ENCODE data around the gene CCDC170. TPM values are rescaled to one million over a fixed set of nuclear protein-coding genes. Genes with fewer than 3 reads are reported as not detected.

Gene CCDC170
- total and polyA plus RNA-seq, 2 of the 8 experiments (the other 6 are each of a cell fraction or from before 2014, with no cell fraction given), result 0.06 to 0.09 TPM

GRCh38 chr6:151535476-151536187 is 41.8 kb downstream of the CCDC170 start:
- H3K14ac ChIP-seq (ENCODE audit: insufficient read length), result no peak overlapping the region
- no peak overlapping the region for H4K5ac ChIP-seq (ENCODE audit: insufficient read length, low read depth, low read length)
- H2BK12ac ChIP-seq (ENCODE audit: low read depth, low read length), result no peak overlapping the region
- no peaks in the 10 kb centered on the region for H3K36me3 ChIP-seq (ENCODE audit: control insufficient read depth in 2 of 4, insufficient read depth in 4 of 4, low read length in 3 of 4)
- H3K4me3 ChIP-seq (ENCODE audit: extremely low read depth in 1 of 4, insufficient read depth in 2 of 4, low read depth in 3 of 4, low read length in 4 of 4), result no peak overlapping the region
- 83% methylated on average over 4 of the region's 4 CpGs; no CpG with 5 or more reads in 1 of the 2 experiments for WGBS, 2 experiments (ENCODE audit: extremely low coverage in 1 of 2, insufficient coverage in 1 of 2, insufficient read length in 1 of 2, insufficient replicate concordance in 2 of 2, low coverage in 1 of 2, low lambda C conversion rate in 2 of 2, missing lambda C conversion rate in 1 of 2)
- no peak overlapping the region for H3K4ac ChIP-seq (replicated peaks; ENCODE audit: insufficient read length, low read depth, low read length)
- H3K4me1 ChIP-seq (replicated peaks in 1 of 4; ENCODE audit: control insufficient read depth in 3 of 4, insufficient read depth in 4 of 4, low read length in 3 of 4), result no peaks in the 10 kb centered on the region
- no peak overlapping the region for H4K8ac ChIP-seq (ENCODE audit: extremely low read depth, insufficient read depth, low read length)
- no peak overlapping the region for H2AFZ ChIP-seq (ENCODE audit: low read length)
- H2BK20ac ChIP-seq (ENCODE audit: low read length), result no peak overlapping the region
- no peak overlapping the region for H2AK5ac ChIP-seq (ENCODE audit: low read depth, low read length)
- ChIA-PET POLR2A (ENCODE audit: partially characterized antibody) (no interaction called here), CTCF (ENCODE audit: partially characterized antibody) (no interaction called here)
- H2BK120ac ChIP-seq (replicated peaks; ENCODE audit: low read depth, low read length), result no peak overlapping the region
- FAIRE-seq (no peak), DNase-seq (ENCODE audit: low read depth in 1 of 2, low spot score in 2 of 2) (no peak)
- no peak overlapping the region for H4K91ac ChIP-seq (replicated peaks; ENCODE audit: insufficient read length, low read length)
- H3K27me3 ChIP-seq (replicated peaks in 1 of 4; ENCODE audit: control insufficient read depth in 3 of 4, extremely low read depth in 1 of 4, insufficient read depth in 3 of 4, low read length in 3 of 4), result no peaks in the 10 kb centered on the region
- H3K56ac ChIP-seq (replicated peaks; ENCODE audit: insufficient read length, low read depth, low read length), result no peak overlapping the region
- no peak overlapping the region for H3K23ac ChIP-seq (ENCODE audit: insufficient read length)
- no peak overlapping the region for H2BK5ac ChIP-seq (ENCODE audit: low read depth, low read length)
- H3K4me2 ChIP-seq (ENCODE audit: insufficient read depth in 1 of 2, low read depth in 2 of 2, low read length in 2 of 2), result no peak overlapping the region
- peaks cover 11 to 14% of the 10 kb centered on the region in 2 experiments; a peak in 3 of 4 replicates for H3K9me3 ChIP-seq (ENCODE audit: insufficient read depth in 2 of 2, low read depth in 1 of 2, low read length in 1 of 2)
- H3K79me2 ChIP-seq (ENCODE audit: control insufficient read depth in 1 of 2, insufficient read depth in 2 of 2, low read length in 2 of 2), result no peaks in the 10 kb centered on the region
- H3K79me1 ChIP-seq (ENCODE audit: low read depth, low read length), result no peaks in the 10 kb centered on the region
- no peaks in the 10 kb centered on the region for H4K20me1 ChIP-seq (replicated peaks in 1 of 2; ENCODE audit: control insufficient read depth in 1 of 2, insufficient read depth in 2 of 2, low read length in 2 of 2)
- no peaks in the 10 kb centered on the region for H3K23me2 ChIP-seq (ENCODE audit: low read depth, low read length)
- H3K27ac ChIP-seq (ENCODE audit: low read depth, low read length), result no peak overlapping the region
- H3K9ac ChIP-seq (replicated peaks in 1 of 4; ENCODE audit: extremely low read depth in 1 of 4, low read depth in 3 of 4, low read length in 3 of 4), result no peak overlapping the region
- H2BK15ac ChIP-seq (ENCODE audit: low read length), result no peak overlapping the region
- H3K18ac ChIP-seq (ENCODE audit: extremely low read depth, low read length), result no peak overlapping the region
- TF ChIP-seq CEBPB (IDR thresholded peaks at IDR 0.05; ENCODE audit: low read depth, low read length) (no peak), SUZ12 (IDR thresholded peaks at IDR 0.05; ENCODE audit: low read length) (no peak), JUND (IDR thresholded peaks at IDR 0.05; ENCODE audit: low read length) (no peak), BRCA1 (IDR thresholded peaks at IDR 0.05; ENCODE audit: low read depth, low read length) (no peak), CBX8 (IDR thresholded peaks at IDR 0.05; ENCODE audit: borderline replicate concordance, low read depth, low read length) (no peak), CTCF (IDR thresholded peaks at IDR 0.05; ENCODE audit: control extremely low read depth in 1 of 3, insufficient read depth in 1 of 3, low read depth in 1 of 3, low read length in 3 of 3) (no peak), GTF2F1 (IDR thresholded peaks at IDR 0.05; ENCODE audit: borderline replicate concordance, low read depth, low read length) (no peak), NANOG (IDR thresholded peaks at IDR 0.05; ENCODE audit: insufficient read depth, low read depth, low read length, poor library complexity, severe bottlenecking) (no peak)
